ELF-1 (cell line): Measurements from ENCODE around the gene STARD3.

Experiments
- DNase-seq: peaks from one replicate; pipeline ENCODE4 v3.0.0-alpha.2; 2016; ENCODE audit warnings: low read depth, low spot score

STARD3 gene

DNA sequence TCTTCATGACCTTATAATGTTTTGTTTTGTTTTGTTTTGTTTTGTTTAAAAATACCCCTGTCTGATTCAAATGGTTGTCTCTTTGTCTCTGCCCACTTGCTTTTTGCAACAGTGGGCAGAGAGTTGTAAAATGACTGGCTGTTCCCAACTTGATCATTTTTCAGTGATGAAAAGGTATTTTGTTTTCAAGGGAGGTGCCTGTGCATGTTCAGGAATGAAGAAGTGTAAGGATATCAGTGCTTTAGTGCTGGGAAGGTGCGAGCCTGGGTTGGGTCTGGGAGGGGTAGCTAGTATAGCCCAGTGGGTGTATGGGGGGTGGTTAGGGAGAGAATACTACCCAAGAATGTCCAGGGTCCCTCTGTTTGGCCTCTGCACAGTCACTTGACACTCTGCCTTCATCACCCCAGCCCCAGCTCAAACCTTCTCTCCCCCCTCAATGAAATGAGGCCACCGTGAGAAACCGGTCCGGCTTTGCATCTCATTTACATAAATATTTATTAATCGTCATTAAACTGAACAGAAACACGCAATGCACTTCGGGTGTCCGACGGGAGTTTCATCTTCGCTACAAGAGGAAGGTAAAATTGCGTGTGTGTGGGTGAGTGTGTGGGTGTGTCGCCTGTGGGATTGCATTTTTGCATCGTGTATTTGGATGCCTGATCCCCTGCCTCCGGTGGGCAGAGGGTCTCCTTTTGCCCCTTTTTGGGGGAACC is 33.5 kb upstream of the STARD3 start:
- DNase-seq = no peak

DNA sequence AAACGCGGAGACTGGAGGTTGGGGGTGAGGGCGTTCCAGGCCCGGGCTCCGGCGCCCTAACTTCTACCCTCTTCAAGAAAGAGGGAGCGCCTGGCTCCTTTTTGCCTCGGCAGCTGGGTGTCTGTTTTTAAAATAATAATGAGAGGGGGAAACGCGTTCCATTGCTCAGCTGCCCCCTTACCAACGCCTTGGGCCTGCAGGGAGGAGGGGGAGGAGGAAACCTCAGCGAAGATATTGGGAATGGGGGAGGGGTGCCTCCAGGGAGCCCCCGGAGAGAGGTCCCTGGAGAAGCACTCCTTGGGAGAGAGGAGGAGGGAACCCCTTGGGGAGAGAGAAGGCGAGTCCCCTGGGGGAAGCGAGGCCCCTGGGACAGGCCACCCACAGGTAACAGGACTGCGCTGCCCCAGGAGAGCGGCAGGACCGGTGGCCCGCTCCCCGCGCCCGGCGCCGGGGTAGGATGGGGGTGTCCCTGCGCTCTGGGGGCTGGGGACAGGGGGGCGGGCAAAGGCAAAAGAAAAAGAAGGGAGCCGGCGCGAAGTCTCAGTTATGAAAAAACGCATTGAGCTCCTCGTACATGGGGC is 31.9 kb upstream of the STARD3 start:
- no peak for DNase-seq

GRCh38 chr17:39605492-39606433 is 31.2 kb upstream of the STARD3 start:
- peak; percentile 53 for DNase-seq

DNA sequence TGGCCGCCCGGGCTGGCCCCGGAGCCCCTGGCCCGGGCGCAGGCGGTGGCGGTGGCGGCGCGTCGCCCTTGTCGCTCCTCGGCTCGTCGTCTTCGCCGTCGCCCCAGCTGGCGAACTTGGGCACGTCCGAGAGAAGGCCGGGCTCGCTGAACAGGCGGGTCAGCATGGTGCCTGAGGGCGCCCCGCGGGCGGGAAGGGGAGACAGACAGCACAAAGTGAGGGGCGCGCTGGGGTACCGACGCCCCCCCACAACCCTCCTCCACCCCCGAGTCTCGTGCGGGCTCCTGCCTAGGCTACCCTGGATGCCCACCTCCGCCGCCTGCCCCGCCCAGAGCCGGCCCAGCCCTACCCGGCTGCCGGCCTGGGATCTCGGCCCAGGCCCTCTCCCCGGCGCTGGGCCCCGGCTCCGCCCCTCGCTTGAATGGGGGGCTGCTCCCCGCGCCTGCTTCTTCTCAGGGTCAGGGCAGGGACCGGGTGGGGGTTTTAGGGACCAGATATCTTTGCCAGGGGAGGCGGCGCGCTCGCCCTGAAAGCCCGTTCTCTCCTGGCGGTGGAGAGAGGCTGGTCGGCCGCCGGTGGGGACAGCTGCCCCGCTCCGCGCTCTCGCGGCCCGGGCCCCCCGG is 30.4 kb upstream of the STARD3 start:
- no peak for DNase-seq

- DNase-seq = no peak
These were observed 29.7 kb upstream of the STARD3 start for GRCh38 chr17:39607057-39607850.

DNA sequence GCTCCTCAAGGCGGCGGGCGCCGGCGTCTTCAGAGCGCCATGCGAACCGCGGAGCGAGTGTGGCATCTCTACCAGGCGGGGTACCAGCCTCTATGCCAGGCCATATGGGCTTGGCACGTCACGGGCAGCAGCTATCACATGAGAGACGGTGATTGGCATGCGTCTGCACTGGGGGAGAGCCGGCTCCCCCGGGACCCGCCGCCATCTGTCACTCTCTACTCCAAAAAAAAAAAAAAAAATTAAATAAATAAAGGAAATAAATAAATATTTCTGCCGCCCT is 29.2 kb upstream of the STARD3 start, which contains the start of gene NEUROD2:
TSS of gene NEUROD2 (minus strand) at position 70 of the 280 bp plus-strand sequence. CDS start 1,321 bp downstream, outside the sequence.
- DNase-seq = no peak

- DNase-seq = no peak
These were observed 28.6 kb upstream of the STARD3 start for GRCh38 chr17:39608142-39608981.

DNA sequence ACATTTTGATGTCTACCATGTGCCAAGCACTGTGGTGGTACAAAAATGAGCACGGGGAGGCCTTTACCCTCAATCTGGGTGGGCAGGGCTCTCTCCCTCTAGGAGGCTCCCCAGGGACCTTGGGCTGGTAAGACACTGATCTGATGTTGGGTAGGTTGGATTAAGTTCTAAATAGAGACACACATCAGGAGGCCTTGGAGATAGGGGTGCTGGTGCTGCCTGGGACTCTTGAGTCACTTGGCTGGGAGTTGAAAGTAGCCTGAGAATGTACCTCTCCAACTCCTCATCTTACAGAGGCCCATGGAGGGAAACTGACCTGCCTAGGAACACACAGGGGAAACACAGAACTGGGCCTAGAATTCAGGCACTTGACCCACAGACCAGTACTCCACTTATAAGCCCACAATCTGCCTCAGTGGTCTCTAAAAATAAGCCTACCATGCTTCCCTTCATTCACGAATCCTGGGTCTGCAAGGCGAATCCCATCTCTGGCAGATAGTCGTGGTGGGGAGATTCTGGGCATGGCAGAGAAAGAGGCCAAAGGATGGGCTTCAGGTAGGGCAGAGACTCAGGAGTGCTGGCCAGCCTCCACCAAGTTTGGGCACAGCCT is 27.4 kb upstream of the STARD3 start:
- DNase-seq = no peak

- DNase-seq = no peak
These were observed 25.4 kb upstream of the STARD3 start for GRCh38 chr17:39611401-39612112.

- no peak for DNase-seq
These were observed 24.6 kb upstream of the STARD3 start for GRCh38 chr17:39612291-39612894.

DNA sequence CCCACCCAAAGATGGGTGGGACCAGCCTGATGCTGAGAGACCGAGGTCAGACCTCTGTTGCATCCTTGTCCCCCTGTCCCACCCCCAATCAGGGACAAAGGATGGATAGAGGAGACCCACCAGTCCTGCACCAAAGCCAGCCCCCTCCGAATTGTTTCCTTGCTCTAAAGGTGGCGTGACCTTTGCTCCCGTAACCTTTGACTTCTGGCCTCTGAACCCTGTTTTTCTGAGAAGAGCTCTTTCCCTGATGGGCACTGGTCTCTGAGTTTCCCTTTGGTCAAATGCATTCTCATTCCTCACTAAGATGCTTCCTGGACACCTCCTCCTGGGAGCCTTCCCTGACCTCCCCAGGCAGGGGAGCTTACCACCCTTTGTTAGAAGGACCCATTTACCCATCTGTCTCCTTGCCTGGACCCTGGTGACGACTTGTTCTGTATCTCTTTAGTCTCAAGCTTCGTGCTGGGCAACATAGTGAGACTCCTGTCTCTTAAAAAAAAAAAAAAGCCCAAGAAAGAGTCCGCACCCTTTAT is 23.9 kb upstream of the STARD3 start:
- DNase-seq = no peak

DNA sequence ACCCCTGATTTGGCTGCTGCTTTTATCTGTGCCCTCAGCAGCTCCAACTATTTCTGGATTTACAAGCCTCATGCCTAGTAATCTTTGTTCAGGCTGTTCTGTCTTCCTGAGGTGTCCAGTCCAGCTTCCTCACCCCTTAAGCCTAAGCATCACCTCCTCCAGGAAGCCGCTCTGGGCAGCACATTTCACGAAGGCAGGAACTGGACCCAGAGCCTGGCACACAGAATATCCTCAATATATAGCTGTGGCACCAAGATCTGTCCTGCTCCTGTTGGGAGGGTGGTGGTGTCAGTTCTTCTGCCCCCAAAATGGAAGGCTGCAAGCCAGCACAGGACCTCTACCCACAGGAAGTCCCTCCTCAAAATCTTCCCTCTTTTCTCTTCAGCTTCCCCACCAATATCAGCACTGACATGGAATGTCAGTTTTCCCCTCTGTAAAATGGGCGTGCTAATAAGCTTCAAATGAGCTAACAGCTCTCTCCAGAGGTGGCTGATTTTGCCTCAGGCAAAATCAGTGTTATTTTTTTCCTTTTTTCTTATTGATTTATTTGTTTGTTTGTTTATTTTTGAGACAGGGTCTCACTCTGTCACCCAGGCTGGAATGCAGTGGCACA is 22.3 kb upstream of the STARD3 start:
- DNase-seq = no peak

DNA sequence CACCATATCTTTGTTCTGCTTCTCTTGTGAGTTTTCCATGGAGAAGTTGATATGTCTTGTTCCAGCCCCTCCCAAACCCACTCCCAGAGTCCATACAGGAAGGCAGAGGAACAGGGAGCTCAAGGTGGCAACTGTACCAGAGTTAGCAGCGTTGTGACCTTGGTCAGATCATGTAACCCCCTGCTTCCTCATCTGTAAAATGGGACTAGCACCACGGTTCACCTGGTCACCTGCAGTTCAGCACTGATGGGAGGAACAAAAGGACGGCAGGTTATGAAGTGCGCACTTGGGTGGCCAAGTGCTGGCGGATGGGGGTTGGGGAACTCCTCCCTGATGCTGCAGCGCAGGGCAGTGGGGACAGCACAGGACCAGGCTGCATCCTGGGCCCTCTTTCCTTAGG is 21.5 kb upstream of the STARD3 start:
- no peak for DNase-seq

DNA sequence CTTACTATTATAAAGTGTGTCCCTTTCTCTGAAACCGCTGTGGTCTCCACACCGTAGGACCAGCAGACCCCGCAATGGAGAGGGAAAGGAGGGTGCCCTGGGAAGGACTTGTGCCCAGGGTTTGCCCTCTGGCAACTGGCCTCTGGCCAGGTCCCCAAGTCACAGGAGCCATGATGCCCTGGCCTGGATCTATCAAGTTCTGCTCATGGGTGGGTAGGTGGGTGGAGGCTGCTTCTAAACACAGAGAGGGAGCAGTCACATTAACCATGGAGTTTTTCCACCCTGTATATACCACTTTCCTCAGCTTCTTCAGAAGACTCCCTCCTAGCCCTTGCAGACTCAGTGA is 19.9 kb upstream of the STARD3 start:
- DNase-seq = no peak

- no peak for DNase-seq
These were observed 19.3 kb upstream of the STARD3 start for GRCh38 chr17:39617446-39618245.

DNA sequence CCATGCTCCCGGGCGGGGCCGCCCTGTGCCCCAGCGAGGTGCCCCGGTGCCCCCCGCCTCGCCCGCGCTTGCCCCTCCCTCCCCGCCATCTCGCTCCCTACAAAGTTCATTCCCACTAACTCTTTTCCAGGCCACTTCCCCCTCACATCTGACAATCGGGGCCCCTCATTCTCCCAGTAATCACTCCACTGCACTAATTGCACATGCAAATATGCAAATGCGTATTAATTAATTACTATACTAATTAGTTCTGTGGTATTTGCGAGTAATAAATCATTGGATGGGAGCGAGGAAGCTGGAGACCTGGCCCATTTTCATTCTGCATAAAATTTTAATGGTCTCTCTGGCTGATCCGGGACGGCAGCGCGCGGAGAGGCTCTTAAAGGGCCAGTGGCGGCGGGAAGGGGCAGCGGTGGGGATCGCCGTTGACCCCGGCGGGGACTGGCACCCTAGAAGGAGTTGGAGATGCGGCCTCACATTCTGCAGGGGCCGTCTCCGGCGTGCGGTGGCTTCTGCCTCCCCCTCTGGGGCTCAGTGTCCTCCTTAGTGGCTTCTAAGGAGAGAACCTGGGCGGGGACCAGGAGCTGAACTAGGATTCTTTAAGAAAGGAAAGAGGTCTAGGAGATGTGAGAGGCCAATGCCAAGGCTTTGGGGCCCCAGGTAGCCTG is 18.6 kb upstream of the STARD3 start:
- no peak for DNase-seq
